CD14-positive monocyte (primary cell): Measurements from ENCODE around the gene LPCAT3. TPM values are rescaled to one million over a fixed set of nuclear protein-coding genes. Genes with fewer than 3 reads are reported as not detected.

Experiments used
- DNase-seq, 3 donors: peaks; one replicate each; pipeline ENCODE4 v3.0.0-alpha.2; 2011 to 2022
- H2AFZ ChIP-seq: 2 replicates; pipeline ENCODE4 v1.6.0; 2012; ENCODE audit warnings: mild to moderate bottlenecking, low read depth, low read length, inconsistent platforms; ENCODE audit not compliant: insufficient read depth, poor library complexity, severe bottlenecking
- H3K27ac ChIP-seq, 2 donors: 1 replicate in 1 of 2; 2 replicates in 1 of 2; pipeline ENCODE4 v1.5.1; 2012 to 2013; ENCODE audit warnings: low read length in 2 of 2, control low read depth in 1 of 2, inconsistent platforms in 1 of 2, low read depth in 1 of 2, mild to moderate bottlenecking in 1 of 2
- H3K27me3 ChIP-seq, 2 donors: one replicate each; pipeline versions ENCODE4 v1.6.0 to v1.6.1; 2011 to 2013; ENCODE audit warnings: low read length in 2 of 2; ENCODE audit not compliant: control insufficient read depth in 2 of 2, insufficient read depth in 2 of 2
- H3K36me3 ChIP-seq, 2 donors: replicated peaks in 1 of 2; 1 replicate in 1 of 2; 2 replicates in 1 of 2; pipeline versions ENCODE4 v1.5.1 to v1.6.1; 2012 to 2013; ENCODE audit warnings: low read length in 2 of 2, control low read depth in 1 of 2, inconsistent platforms in 1 of 2, mild to moderate bottlenecking in 1 of 2; ENCODE audit not compliant: insufficient read depth in 2 of 2, control insufficient read depth in 1 of 2
- H3K4me1 ChIP-seq, 2 donors: 1 replicate in 1 of 2; 2 replicates in 1 of 2; pipeline versions ENCODE4 v1.5.1 to v1.6.1; 2012 to 2013; ENCODE audit warnings: low read length in 2 of 2, control low read depth in 1 of 2, inconsistent platforms in 1 of 2, mild to moderate bottlenecking in 1 of 2, moderate library complexity in 1 of 2; ENCODE audit not compliant: insufficient read depth in 2 of 2, control insufficient read depth in 1 of 2
- H3K4me2 ChIP-seq: replicated peaks from 2 replicates; pipeline ENCODE3; 2012; ENCODE audit warnings: low read length, moderate library complexity, mild to moderate bottlenecking; ENCODE audit not compliant: poor library complexity, severe bottlenecking; ENCODE audit errors: extremely low read depth
- H3K4me3 ChIP-seq, 3 experiments: fragments of 200-600 bp in 1 of 3; sonication (generic) in 1 of 3; replicated peaks in 1 of 3; 1 replicate in 2 of 3; 2 replicates in 1 of 3; pipeline ENCODE4 v1.5.1; 2011 to 2013; ENCODE audit warnings: low read length in 3 of 3, mild to moderate bottlenecking in 3 of 3, control low read depth in 2 of 3, low read depth in 2 of 3, inconsistent platforms in 1 of 3, moderate library complexity in 1 of 3
- H3K79me2 ChIP-seq: 2 replicates; pipeline ENCODE4 v1.6.0; 2012; ENCODE audit warnings: mild to moderate bottlenecking, control low read depth, inconsistent platforms, low read length, moderate library complexity; ENCODE audit not compliant: insufficient read depth
- H3K9ac ChIP-seq: 2 replicates; pipeline ENCODE4 v1.6.0; 2017; ENCODE audit warnings: low read length, mild to moderate bottlenecking; ENCODE audit not compliant: insufficient read depth, poor library complexity, severe bottlenecking
- H3K9me3 ChIP-seq, 2 donors: replicated peaks in 1 of 2; 1 replicate in 1 of 2; 2 replicates in 1 of 2; pipeline versions ENCODE4 v1.5.1 to v1.6.1; 2012 to 2013; ENCODE audit warnings: low read length in 2 of 2, control low read depth in 1 of 2; ENCODE audit not compliant: control insufficient read depth in 1 of 2, insufficient read depth in 1 of 2
- H4K20me1 ChIP-seq: 2 replicates; pipeline ENCODE4 v1.6.0; 2012; ENCODE audit warnings: mild to moderate bottlenecking, low read length, control low read depth, moderate library complexity; ENCODE audit not compliant: insufficient read depth
- H3K27ac Mint-ChIP-seq, 7 donors: one replicate each; pipeline ENCODE4 v1.8.0; 2020; ENCODE audit warnings: mild to moderate bottlenecking in 7 of 7, mixed read lengths in 7 of 7, moderate library complexity in 6 of 7, inconsistent platforms in 2 of 7
- H3K27me3 Mint-ChIP-seq, 3 donors: one replicate each; pipeline ENCODE4 v1.8.0; 2021 to 2022; ENCODE audit warnings: low read depth in 3 of 3, mild to moderate bottlenecking in 3 of 3, mixed read lengths in 3 of 3, moderate library complexity in 3 of 3, inconsistent platforms in 1 of 3
- H3K36me3 Mint-ChIP-seq, 2 donors: one replicate each; pipeline ENCODE4 v1.8.0; 2020; ENCODE audit warnings: mixed read lengths in 2 of 2, inconsistent platforms in 1 of 2, mild to moderate bottlenecking in 1 of 2
- H3K4me1 Mint-ChIP-seq: one replicate; pipeline ENCODE4 v1.8.0; 2020; ENCODE audit warnings: mild to moderate bottlenecking, mixed read lengths
- H3K4me3 Mint-ChIP-seq, 2 donors: one replicate each; pipeline ENCODE4 v1.8.0; 2020; ENCODE audit warnings: mild to moderate bottlenecking in 2 of 2, mixed read lengths in 2 of 2, moderate library complexity in 1 of 2
- H3K9me3 Mint-ChIP-seq, 7 donors: one replicate each; pipeline ENCODE4 v1.8.0; 2020 to 2022; ENCODE audit warnings: mixed read lengths in 7 of 7, mild to moderate bottlenecking in 6 of 7, moderate library complexity in 6 of 7, inconsistent platforms in 2 of 7
- WGBS: methylation state at CpG from one replicate; pipeline ENCODE4 v1.1.5; 2013; ENCODE audit warnings: missing lambda C conversion rate; ENCODE audit not compliant: insufficient coverage; 5-methylcytosine and 5-hydroxymethylcytosine counted together
- intact Hi-C, 2 donors: fragments of 100-400 bp; cut with micrococcal nuclease; formaldehyde crosslinking; loops; one replicate each; pipeline versions ENCODE4 v1.15.0 to v1.15.1; 2023
- polyA plus RNA-seq, 3 donors: library from polyadenylated mRNA; depleted of rRNA in 1 of 3; unstranded in 2 of 3; stranded (reverse) in 1 of 3; fragments of 300-500 nt in 2 of 3; fragments of >200 nt in 1 of 3; fragmentation: Illumina TruSeq in 2 of 3; gene quantifications; 1 replicate in 2 of 3; 2 replicates in 1 of 3; pipeline ENCODE4 v1.2.3, GENCODE V29; 2012 to 2021
- TF ChIP-seq, protein P1 (sequence below): fragments of 200-600 bp; IDR thresholded peaks from one replicate; pipeline ENCODE4 v1.8.0; 2022; ENCODE audit warnings: antibody characterized with exemption, mild to moderate bottlenecking

LPCAT3 gene
- polyA plus RNA-seq, 3 donors, result 50.9 to 62.7 (median 54.1) TPM

GRCh38 chr12:7017870-7018349, 366 bp downstream of the LPCAT3 start:
- H3K36me3 Mint-ChIP-seq, result peaks cover 20 to 24% of the 10 kb centered on the region in 2 donors
- Histone ChIP-seq H3K36me3 (peaks cover 4 to 22% of the 10 kb centered on the region in 2 donors), H3K79me2 (peaks cover 57% of the 10 kb centered on the region), H3K9ac (peak overlapping the region; percentile 69), H3K4me2 (peak overlapping the region; percentile 94), H2AFZ (peak overlapping the region; percentile 99), H4K20me1 (peaks cover 5% of the 10 kb centered on the region), H3K4me1 (peaks cover 24 to 40% of the 10 kb centered on the region in 2 donors), H3K4me3 (peak overlapping the region; percentile 72 to 99 (median 85)), H3K27me3 (no peaks in the 10 kb centered on the region), H3K9me3 (no peaks in the 10 kb centered on the region), H3K27ac (peak overlapping the region; percentile 73 to 86)
- H3K27me3 Mint-ChIP-seq, result peaks cover 0 to 2% (median 0%) of the 10 kb centered on the region in 3 donors
- WGBS, result 1% methylated on average over 19 of the region's 25 CpGs
- peak in 2 of 3 donors; percentile 6 to 15 for DNase-seq
- TF ChIP-seq, protein P1, sequence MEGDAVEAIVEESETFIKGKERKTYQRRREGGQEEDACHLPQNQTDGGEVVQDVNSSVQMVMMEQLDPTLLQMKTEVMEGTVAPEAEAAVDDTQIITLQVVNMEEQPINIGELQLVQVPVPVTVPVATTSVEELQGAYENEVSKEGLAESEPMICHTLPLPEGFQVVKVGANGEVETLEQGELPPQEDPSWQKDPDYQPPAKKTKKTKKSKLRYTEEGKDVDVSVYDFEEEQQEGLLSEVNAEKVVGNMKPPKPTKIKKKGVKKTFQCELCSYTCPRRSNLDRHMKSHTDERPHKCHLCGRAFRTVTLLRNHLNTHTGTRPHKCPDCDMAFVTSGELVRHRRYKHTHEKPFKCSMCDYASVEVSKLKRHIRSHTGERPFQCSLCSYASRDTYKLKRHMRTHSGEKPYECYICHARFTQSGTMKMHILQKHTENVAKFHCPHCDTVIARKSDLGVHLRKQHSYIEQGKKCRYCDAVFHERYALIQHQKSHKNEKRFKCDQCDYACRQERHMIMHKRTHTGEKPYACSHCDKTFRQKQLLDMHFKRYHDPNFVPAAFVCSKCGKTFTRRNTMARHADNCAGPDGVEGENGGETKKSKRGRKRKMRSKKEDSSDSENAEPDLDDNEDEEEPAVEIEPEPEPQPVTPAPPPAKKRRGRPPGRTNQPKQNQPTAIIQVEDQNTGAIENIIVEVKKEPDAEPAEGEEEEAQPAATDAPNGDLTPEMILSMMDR, result no peak
- H3K9me3 Mint-ChIP-seq, result no peaks in the 10 kb centered on the region
- peaks cover 49% of the 10 kb centered on the region for H3K4me1 Mint-ChIP-seq
- intact Hi-C loops, result loop anchor here (5.0 kb wide), 2 partner anchors 46 to 66 kb away; partner anchors contain the start of genes EMG1 (in 2 of the 2), PHB2 (in 2 of the 2) and PTPN6 (in 1 of the 2)
- H3K4me3 Mint-ChIP-seq, result peak overlapping the region; percentile 96 to 97
- peak overlapping the region; percentile 82 to 98 (median 93) for H3K27ac Mint-ChIP-seq

GRCh38 chr12:7016958-7017571, 1.2 kb downstream of the LPCAT3 start:
- Mint-ChIP-seq H3K9me3 (no peaks in the 10 kb centered on the region), H3K4me3 (peak overlapping the region in 1 of 2 donors; percentile 96), H3K27me3 (peaks cover 0 to 2% (median 0%) of the 10 kb centered on the region in 3 donors), H3K36me3 (peaks cover 25 to 27% of the 10 kb centered on the region in 2 donors), H3K27ac (peak overlapping the region in 1 of 7 donors; percentile 93), H3K4me1 (peaks cover 54% of the 10 kb centered on the region)
- Histone ChIP-seq H3K36me3 (peaks cover 4 to 27% of the 10 kb centered on the region in 2 donors), H4K20me1 (peaks cover 5% of the 10 kb centered on the region), H3K9me3 (no peaks in the 10 kb centered on the region), H3K27me3 (no peaks in the 10 kb centered on the region), H3K4me2 (peak overlapping the region; percentile 94), H3K27ac (no peak overlapping the region), H2AFZ (no peak overlapping the region), H3K4me3 (peak overlapping the region in 1 of 3 experiments; percentile 99), H3K4me1 (peaks cover 31 to 37% of the 10 kb centered on the region in 2 donors), H3K9ac (no peak overlapping the region), H3K79me2 (peaks cover 66% of the 10 kb centered on the region)
- intact Hi-C loops, result loop anchor here (5.0 kb wide), 2 partner anchors 45 to 65 kb away; partner anchors contain the start of genes EMG1 (in 2 of the 2), PHB2 (in 2 of the 2) and PTPN6 (in 1 of the 2)
- WGBS, result 50% methylated on average over 2 of the region's 6 CpGs
- no peak for DNase-seq
- TF ChIP-seq, protein P1, result no peak
